Stimulated activated CD8-positive, alpha-beta memory T cell treated with anti-CD3 and anti-CD28 coated beads, Interleukin-2, amount 100 ng/mL, for 1 hour (primary cell): ENCODE data around the gene FGR.

Source experiments
- DNase-seq, 2 donors: peaks; one replicate each; pipeline ENCODE4 v3.0.0-alpha.2; 2020; ENCODE audit warnings: low read depth in 2 of 2

The FGR gene

GRCh38 chr1:27588256-27589232, 46.4 kb downstream of the FGR start:
- DNase-seq: no peak

DNA sequence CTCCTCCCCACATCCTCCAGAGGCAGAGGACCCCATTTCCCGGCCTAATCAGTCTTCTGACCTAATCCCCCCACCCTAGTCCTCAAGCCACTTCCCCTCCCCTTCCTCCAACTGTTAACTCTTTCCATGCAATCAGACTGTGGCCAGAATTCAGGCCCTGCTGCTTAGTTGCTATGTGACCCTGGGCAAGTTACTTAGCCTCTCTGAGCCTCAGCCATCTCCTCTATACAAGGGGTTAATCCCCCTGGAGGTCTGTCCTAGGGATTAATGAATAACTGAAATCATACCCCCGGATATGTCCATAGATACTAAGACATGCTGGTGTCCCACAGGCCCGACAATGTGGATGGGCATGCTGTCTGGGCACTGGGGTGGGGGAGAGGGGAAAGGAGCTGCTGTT, 49.3 kb downstream of the FGR start:
- DNase-seq: no peak

DNA sequence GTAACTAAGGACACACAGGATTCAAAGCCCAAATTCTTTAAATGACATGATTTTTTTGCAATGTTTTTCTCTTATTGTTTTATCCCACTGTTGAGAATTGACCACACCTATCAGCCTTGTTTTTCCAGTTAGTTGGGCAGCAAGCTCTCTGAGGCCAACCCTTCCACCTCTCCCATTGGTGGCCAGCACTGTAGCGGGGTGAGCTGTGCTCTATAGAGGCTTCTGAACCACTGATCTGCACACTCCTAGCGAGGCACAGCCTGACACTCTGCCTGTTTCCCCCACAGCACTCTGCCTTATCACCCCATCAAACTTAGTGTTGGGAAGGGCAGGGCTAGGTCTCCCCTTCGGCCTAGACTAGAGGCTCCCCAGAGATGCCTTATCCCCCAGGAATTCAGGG, 50.5 kb downstream of the FGR start:
- DNase-seq: no peak

DNA sequence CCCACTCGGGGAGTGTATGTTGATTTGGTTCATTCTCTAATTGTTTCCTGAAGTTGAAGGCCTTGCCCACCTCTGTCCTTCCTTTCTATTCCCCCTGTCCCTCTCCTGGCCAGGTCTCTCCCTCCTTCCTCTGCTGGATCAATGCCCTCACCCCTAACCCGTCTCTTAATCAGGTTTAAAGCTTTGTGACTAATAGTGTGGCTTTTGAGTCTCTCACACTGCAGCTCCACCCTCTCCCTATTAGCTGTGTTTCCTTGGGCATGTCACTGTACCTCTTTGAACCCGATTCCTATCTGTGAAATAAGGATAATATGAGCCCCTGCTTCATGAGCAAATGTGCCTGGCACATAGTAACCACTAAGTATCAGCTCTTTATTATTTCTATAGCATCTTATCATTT, 51.5 kb downstream of the FGR start:
- DNase-seq: no peak

DNA sequence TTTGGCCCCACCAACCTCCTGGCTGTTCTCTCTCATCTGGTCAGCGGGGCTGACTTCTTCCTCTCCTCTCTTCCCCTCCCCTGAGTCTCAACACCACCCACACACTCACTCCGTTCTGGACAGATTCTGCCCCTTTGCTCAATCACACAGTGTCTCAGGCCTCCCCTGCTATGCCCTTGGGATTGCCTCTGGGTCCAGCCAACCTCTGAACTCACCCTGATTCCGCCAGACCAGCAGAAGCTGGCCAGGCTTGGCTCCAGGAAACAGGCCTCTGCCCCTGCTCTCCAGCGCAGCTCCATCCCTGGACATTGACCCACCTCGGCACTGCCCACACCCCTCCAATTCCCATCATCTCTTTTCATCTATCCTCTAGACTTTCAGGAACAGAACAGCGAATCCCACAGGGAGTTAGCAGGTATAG, 53.2 kb downstream of the FGR start:
- no peak for DNase-seq

DNA sequence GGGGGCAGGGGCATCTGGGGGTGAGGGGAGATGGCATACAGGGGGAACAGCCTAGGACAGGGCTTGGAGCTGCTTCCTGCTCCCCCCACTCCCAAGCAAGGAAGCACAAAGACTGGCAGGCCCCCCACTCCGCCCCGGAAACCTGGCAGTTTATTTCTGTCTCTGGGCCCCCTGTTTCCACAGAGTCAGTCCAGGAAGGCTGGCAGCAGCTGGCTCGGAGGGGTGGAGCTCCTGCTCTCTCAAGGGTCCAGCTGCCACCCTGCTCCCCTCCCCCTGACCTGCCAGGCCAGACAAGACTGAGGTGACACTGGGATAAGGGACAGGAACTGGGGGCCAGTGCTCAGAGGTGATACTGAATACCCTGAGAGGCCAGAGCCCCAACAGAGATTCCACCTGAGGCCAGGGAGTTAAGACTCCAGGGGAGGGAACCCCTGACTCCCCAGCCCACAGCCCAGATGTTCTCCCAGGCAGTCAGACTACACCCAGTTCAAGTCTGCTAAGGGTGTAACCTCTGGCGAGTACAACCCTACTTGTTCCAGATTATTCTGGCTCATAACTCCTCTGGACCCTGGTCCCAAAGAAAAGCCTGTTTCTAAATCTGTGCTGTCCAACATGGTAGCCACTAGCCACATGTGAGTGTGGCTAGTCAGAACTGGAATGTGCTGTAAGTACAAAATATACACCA, 57.3 kb downstream of the FGR start:
- DNase-seq: no peak

DNA sequence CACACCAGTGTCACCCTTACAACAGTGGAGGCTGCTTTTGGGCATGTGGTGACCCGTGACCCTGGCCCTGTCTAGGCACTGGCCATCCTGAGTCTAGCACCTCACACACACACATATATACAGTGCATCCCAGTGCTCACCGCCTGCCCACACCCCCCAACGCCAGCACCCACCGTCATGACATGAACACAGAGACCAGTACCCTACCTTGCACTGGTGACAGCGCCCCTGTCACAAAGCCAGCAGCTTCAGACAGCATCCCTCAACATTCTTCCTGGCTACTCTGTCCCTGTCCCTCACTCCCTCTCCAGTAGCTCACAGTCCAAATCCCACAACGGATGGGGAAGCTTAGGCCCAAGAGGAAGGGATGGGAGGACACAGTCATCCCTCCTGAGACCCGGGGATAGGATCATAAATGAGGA, 58.2 kb downstream of the FGR start:
- no peak for DNase-seq

DNA sequence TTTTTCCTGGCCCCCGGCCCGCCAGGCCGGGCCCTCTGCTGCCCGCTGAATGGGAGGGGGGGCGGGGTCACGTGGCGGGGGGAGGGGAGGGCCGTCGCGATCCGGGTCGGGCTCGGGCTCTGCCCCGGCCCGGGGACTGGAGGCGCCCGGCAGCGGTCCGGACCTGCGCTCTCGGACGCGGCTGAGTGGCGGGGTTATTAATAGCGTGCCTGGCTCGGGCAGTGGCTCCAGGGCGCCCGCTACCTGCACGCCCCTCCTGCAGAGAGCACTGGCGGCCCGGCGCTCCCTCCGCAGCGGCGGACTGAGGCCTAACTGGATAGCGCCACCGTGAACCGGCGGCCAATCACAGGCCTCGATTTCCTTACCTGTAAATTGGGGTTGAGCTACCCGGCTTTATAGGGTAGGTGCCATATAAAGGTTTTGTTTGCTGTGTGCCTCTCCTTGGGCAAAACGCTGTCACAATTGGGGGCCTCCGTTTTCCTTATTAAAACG, 59.1 kb downstream of the FGR start:
- DNase-seq: no peak

- DNase-seq: no peak
Measured at GRCh38 chr1:27574871-27575831, 59.8 kb downstream of the FGR start.

- no peak for DNase-seq
Measured at GRCh38 chr1:27574001-27574781, 60.8 kb downstream of the FGR start.

DNA sequence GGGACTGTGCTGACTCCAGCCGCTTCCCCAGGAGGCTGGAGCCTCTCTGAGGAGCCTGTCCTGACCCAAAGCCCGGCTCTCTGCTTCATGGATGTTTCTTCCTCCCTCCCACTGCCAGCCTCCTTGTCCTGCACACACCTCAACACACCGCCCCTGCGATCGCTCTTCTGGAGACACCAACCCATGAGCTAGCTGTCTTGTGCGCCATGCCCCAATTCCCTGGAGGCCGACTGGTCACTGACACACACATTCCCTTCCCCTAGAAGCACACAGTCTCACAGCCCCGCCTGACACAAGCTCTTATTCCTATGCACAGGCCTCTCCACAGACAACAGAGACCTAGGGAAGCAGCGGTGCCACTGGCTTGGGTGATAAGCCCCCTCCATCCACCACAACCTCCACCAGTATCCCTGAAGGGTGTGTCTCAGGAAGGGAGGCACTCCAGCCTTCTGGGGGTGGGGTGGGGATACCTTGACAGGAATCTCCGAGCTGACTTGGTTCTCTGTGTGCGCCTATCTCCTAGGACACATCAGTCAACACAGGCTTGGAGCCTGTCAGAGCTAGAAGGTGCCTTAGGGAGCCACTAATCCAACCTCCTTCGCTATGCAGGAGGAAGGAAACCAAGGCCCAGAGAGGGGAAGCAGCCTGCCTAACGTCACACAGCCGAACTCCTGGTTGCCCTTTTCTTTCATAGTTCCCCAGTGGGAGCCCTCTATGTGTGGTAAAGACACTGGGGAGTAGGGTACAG, 62.1 kb downstream of the FGR start:
- no peak for DNase-seq

GRCh38 chr1:27572019-27572678, 62.8 kb downstream of the FGR start:
- no peak for DNase-seq

- no peak for DNase-seq
Measured at GRCh38 chr1:27571439-27572018, 63.5 kb downstream of the FGR start.

GRCh38 chr1:27570784-27571183, 64.2 kb downstream of the FGR start:
- no peak for DNase-seq

DNA sequence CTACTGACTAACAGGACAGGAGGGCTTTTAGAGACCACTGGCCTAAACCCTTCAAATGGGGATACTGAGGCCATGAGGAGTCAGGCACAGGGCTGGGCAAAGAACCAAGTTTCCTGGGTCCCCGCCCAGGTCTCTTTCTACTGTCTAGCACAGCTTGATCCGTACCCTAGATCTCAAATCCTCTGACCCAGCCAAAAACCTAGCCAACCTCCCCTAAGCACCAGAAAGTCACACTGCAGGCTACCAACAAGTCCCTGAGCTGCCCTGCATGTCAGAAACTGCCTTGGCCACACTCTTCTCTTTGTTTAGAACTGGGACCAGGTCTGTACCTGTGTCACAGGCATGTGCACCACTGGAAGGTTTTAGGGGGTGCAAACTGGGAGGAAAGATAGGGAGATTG, 64.6 kb downstream of the FGR start:
- no peak for DNase-seq

DNA sequence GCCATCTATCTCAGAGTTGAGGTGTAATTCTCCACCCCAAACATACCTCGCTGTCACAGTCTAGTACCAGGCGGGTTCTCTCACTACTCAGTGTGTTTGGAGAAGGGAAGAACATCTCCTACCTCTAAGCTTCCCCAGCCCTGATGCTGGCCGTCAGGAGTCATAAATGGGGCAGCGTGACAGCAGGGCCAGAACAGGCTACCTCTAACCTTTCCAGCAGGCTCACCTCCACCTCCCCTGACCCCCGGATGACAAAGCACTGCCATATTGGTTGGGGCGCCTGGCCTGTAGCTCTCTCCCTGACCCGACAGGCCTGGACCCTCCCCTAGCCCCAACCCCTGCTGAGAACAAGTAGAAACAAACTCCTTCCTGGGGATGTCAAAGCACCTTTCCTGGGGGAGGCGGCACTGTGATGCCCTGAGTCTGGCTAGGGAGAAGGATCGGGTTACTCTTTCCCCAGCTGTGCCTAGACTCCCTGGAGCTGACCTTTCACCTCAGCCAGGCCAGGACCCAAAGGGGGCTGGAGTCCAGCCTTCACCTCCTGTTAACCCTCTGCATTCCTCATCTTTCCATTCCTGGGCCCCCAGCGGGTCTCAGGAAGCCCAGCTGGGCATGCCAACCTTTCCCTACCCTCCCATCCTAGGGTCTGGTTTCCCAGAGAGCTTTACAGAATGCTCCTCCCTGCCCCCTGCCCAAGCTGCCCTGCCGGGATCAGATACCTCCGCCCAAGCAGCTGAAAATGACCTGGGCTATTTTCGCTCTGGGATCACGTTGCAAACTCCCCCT, 65.3 kb downstream of the FGR start:
- DNase-seq: no peak

DNA sequence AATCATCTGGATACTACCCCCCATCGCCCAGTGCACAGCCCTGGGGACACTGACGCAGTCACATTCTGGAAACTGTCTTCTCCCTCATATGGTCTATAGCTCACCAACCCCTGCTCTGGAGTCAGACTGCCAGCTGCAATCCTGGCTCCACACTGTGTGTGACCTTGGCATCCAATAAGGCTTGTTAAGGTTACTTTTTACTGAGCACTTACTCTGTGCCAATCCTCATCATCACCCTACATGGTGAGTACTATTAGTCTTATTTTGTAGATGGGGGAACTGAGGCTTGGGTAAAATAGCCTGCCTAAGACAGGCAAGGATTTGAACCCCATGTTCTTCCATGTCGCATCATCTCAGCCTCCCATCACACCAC, 65.9 kb downstream of the FGR start:
- no peak for DNase-seq

DNA sequence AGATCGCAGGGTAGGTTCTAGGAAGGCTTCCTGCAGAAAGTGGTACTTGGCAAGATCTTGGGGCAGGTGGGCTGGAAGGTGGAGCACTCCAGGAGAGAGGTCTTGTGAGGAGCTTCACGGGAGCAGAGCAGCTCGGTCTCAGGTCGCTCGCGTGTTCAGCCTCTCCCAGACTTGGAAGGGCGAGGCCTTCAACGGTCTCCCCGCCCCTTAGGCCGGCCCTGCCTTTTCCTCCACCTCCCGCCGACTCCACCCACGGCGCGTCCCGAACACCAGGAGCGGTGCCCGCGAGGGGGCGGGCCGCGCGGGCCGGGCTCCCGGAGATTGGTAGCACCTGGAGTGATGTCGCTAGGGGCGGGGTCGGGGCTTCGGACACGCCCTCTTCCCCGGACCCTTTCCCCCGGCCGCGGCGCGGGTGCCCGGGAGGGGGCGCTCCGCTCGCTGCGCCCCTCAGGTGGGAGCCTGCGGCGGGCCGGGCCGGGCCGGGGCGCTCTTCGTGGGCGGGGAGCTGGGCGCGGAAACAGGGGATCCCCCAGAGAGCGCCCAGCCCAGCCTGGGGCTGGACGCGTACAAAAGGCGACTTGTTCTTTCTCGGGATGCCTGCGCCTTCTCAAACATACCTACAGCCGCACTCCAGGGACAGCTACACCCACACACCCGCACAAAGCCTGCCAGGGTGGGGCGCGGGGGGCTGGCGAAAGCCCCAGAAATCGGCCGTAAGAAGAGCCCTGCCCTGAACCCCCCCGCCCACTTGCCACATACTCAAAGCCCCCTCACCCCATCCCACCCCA, 66.5 kb downstream of the FGR start:
- peak; percentile 70 to 85 for DNase-seq
